Measurements from ENCODE around the gene GAGE12D.
"Not testable (repeated sequence)": the region's sequence is repeated elsewhere in the genome, so short reads cannot be mapped to it uniquely, and the experiment has no call there.

DNA sequence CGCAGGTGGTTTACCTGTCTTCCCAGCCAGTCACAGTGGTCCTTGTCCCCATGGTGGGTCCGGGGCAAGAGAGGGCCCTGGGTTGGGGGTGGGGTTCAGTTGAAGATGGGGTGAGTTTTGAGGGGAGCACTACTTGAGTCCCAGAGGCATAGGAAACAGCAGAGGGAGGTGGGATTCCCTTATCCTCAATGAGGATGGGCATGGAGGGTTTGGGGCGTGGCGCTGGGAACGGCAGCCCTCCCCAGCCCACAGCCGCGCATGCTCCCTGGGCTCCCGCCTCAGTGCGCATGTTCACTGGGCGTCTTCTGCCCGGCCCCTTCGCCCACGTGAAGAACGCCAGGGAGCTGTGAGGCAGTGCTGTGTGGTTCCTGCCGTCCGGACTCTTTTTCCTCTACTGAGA lies 9.7 kb upstream of the GAGE12D start, which contains the start of gene GAGE12C:
- TF ChIP-seq, protein P1, sequence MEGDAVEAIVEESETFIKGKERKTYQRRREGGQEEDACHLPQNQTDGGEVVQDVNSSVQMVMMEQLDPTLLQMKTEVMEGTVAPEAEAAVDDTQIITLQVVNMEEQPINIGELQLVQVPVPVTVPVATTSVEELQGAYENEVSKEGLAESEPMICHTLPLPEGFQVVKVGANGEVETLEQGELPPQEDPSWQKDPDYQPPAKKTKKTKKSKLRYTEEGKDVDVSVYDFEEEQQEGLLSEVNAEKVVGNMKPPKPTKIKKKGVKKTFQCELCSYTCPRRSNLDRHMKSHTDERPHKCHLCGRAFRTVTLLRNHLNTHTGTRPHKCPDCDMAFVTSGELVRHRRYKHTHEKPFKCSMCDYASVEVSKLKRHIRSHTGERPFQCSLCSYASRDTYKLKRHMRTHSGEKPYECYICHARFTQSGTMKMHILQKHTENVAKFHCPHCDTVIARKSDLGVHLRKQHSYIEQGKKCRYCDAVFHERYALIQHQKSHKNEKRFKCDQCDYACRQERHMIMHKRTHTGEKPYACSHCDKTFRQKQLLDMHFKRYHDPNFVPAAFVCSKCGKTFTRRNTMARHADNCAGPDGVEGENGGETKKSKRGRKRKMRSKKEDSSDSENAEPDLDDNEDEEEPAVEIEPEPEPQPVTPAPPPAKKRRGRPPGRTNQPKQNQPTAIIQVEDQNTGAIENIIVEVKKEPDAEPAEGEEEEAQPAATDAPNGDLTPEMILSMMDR (IDR thresholded peaks at IDR 0.05), result not testable (repeated sequence)
- not testable (repeated sequence) for TF ChIP-seq EP300, POLR2A (IDR thresholded peaks at IDR 0.05)
